ENCODE data around the gene OPN1LW. TPM values are rescaled to one million over a fixed set of nuclear protein-coding genes. Genes with fewer than 3 reads are reported as not detected.

The OPN1LW gene
- total and polyA plus RNA-seq, 2 donors (not counting 3 experiments of a cell fraction or from before 2014, with no cell fraction given), result not detected

DNA sequence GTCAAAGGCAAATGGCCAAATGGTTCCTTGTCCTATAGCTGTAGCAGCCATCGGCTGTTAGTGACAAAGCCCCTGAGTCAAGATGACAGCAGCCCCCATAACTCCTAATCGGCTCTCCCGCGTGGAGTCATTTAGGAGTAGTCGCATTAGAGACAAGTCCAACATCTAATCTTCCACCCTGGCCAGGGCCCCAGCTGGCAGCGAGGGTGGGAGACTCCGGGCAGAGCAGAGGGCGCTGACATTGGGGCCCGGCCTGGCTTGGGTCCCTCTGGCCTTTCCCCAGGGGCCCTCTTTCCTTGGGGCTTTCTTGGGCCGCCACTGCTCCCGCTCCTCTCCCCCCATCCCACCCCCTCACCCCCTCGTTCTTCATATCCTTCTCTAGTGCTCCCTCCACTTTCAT is 3.8 kb upstream of the OPN1LW start:
- Histone ChIP-seq H2AFZ (ENCODE audit: low read depth, low read length) (no peak overlapping the region), H3K36me3 (ENCODE audit: control insufficient read depth in 2 of 2, extremely low read depth in 1 of 2, insufficient read depth in 2 of 2, low read length in 2 of 2) (no peaks in the 10 kb centered on the region), H3K27ac (ENCODE audit: insufficient read depth, low read depth, low read length) (no peak overlapping the region), H3K9me1 (replicated peaks; ENCODE audit: control insufficient read depth, extremely low read depth, insufficient read depth, low read length) (no peaks in the 10 kb centered on the region), H3K4me1 (ENCODE audit: control insufficient read depth, extremely low read depth, insufficient read depth, low read length) (peaks cover 13% of the 10 kb centered on the region), H4K20me1 (replicated peaks; ENCODE audit: control insufficient read depth, extremely low read depth, insufficient read depth, low read length) (no peaks in the 10 kb centered on the region), H3K9me3 (replicated peaks; ENCODE audit: control insufficient read depth, insufficient read depth, low read length) (no peaks in the 10 kb centered on the region), H3K79me2 (ENCODE audit: control insufficient read depth, insufficient read depth, low read length) (no peaks in the 10 kb centered on the region), H3K27me3 (ENCODE audit: control insufficient read depth in 2 of 2, insufficient read depth in 2 of 2, low read length in 2 of 2) (no peaks in the 10 kb centered on the region), H3K4me2 (ENCODE audit: insufficient read depth, low read length) (no peak overlapping the region), H3K9ac (replicated peaks; ENCODE audit: extremely low read depth, insufficient read depth, low read length) (no peak overlapping the region), H3K4me3 (replicated peaks in 1 of 3; ENCODE audit: insufficient read depth in 1 of 3, low read depth in 1 of 3, low read length in 3 of 3) (no peak overlapping the region)
- BruUV-seq (replicated peaks), result no TSS peak
- TF ChIP-seq, protein P1, sequence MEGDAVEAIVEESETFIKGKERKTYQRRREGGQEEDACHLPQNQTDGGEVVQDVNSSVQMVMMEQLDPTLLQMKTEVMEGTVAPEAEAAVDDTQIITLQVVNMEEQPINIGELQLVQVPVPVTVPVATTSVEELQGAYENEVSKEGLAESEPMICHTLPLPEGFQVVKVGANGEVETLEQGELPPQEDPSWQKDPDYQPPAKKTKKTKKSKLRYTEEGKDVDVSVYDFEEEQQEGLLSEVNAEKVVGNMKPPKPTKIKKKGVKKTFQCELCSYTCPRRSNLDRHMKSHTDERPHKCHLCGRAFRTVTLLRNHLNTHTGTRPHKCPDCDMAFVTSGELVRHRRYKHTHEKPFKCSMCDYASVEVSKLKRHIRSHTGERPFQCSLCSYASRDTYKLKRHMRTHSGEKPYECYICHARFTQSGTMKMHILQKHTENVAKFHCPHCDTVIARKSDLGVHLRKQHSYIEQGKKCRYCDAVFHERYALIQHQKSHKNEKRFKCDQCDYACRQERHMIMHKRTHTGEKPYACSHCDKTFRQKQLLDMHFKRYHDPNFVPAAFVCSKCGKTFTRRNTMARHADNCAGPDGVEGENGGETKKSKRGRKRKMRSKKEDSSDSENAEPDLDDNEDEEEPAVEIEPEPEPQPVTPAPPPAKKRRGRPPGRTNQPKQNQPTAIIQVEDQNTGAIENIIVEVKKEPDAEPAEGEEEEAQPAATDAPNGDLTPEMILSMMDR (IDR thresholded peaks at IDR 0.05; ENCODE audit: extremely low read depth in 1 of 2, insufficient read depth in 1 of 2, low read depth in 1 of 2, low read length in 2 of 2), result no peak
- TF ChIP-seq POLR2A (IDR thresholded peaks at IDR 0.05; ENCODE audit: low read depth, low read length), result no peak
- TF ChIP-seq, protein P2, sequence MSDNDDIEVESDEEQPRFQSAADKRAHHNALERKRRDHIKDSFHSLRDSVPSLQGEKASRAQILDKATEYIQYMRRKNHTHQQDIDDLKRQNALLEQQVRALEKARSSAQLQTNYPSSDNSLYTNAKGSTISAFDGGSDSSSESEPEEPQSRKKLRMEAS (IDR thresholded peaks at IDR 0.05; ENCODE audit: insufficient read depth, insufficient read length), result no peak
- DNase-seq (ENCODE audit: low read depth, low spot score) (no peak), FAIRE-seq (no peak)
- ChIA-PET CTCF (interaction anchor here (1.9 kb wide), 1 partner anchor 168 kb away, joined by 8 read pairs; no protein-coding TSS in a partner anchor), POLR2A (no interaction called here)
- dilution Hi-C loops (cut with MboI; ENCODE audit: extremely low pct_ligation_motif_present, low sequenced_read_pairs) (no loop called here), intact Hi-C loops (cut with micrococcal nuclease) (no loop called here)

DNA sequence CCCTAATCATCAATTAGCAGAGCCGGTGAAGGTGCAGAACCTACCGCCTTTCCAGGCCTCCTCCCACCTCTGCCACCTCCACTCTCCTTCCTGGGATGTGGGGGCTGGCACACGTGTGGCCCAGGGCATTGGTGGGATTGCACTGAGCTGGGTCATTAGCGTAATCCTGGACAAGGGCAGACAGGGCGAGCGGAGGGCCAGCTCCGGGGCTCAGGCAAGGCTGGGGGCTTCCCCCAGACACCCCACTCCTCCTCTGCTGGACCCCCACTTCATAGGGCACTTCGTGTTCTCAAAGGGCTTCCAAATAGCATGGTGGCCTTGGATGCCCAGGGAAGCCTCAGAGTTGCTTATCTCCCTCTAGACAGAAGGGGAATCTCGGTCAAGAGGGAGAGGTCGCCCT is 3.3 kb upstream of the OPN1LW start:
- H3K9me1 ChIP-seq (replicated peaks; ENCODE audit: control insufficient read depth, extremely low read depth, insufficient read depth, low read length), result no peaks in the 10 kb centered on the region
- H3K36me3 ChIP-seq (ENCODE audit: control insufficient read depth in 2 of 2, extremely low read depth in 1 of 2, insufficient read depth in 2 of 2, low read length in 2 of 2), result no peaks in the 10 kb centered on the region
- H3K27ac ChIP-seq (ENCODE audit: insufficient read depth, low read depth, low read length), result no peak overlapping the region
- H3K4me2 ChIP-seq (ENCODE audit: insufficient read depth, low read length), result no peak overlapping the region
- no peak overlapping the region for H3K9ac ChIP-seq (replicated peaks; ENCODE audit: extremely low read depth, insufficient read depth, low read length)
- no peak overlapping the region for H2AFZ ChIP-seq (ENCODE audit: low read depth, low read length)
- no peaks in the 10 kb centered on the region for H3K79me2 ChIP-seq (ENCODE audit: control insufficient read depth, insufficient read depth, low read length)
- peaks cover 11% of the 10 kb centered on the region for H3K4me1 ChIP-seq (ENCODE audit: control insufficient read depth, extremely low read depth, insufficient read depth, low read length)
- ChIA-PET POLR2A (no interaction called here), CTCF (no interaction called here)
- no peaks in the 10 kb centered on the region for H3K27me3 ChIP-seq (ENCODE audit: control insufficient read depth in 2 of 2, insufficient read depth in 2 of 2, low read length in 2 of 2)
- no peak for TF ChIP-seq FOS (IDR thresholded peaks at IDR 0.05; ENCODE audit: borderline replicate concordance, insufficient read depth, low read length)
- TF ChIP-seq, protein P1 (IDR thresholded peaks at IDR 0.05; ENCODE audit: extremely low read depth in 1 of 2, insufficient read depth in 1 of 2, low read depth in 1 of 2, low read length in 2 of 2), result no peak
- TF ChIP-seq, protein P2 (IDR thresholded peaks at IDR 0.05; ENCODE audit: insufficient read depth, insufficient read length), result no peak
- no peaks in the 10 kb centered on the region for H4K20me1 ChIP-seq (replicated peaks; ENCODE audit: control insufficient read depth, extremely low read depth, insufficient read depth, low read length)
- no peak overlapping the region for H3K4me3 ChIP-seq (replicated peaks in 1 of 3; ENCODE audit: insufficient read depth in 1 of 3, low read depth in 1 of 3, low read length in 3 of 3)
- FAIRE-seq, result no peak
- H3K9me3 ChIP-seq (replicated peaks; ENCODE audit: control insufficient read depth, insufficient read depth, low read length), result no peaks in the 10 kb centered on the region
- intact Hi-C loops (cut with micrococcal nuclease) (no loop called here), dilution Hi-C loops (cut with MboI; ENCODE audit: extremely low pct_ligation_motif_present, low sequenced_read_pairs) (no loop called here)
- no peak for DNase-seq (ENCODE audit: low read depth, low spot score)
- no TSS peak for BruUV-seq (replicated peaks)

All from endothelial cell of umbilical vein (primary cell).